ENCODE results near the gene RGR.

RGR gene

GRCh38 chr10:84308021-84308420, 63.2 kb downstream of the RGR start:
- no peak for TF ChIP-seq CTCF (IDR thresholded peaks at IDR 0.05)

GRCh38 chr10:84308481-84309304, 63.8 kb downstream of the RGR start:
- TF ChIP-seq CTCF (IDR thresholded peaks at IDR 0.05), result no peak

Measured in LNCAP (cell line).